Trophoblast cell (in vitro differentiated cells and primary cell): ENCODE results near the gene GTF2H2C_2.
"Not testable (repeated sequence)": the region's sequence is repeated elsewhere in the genome, so short reads cannot be mapped to it uniquely, and the experiment has no call there.

Source experiments
- DNase-seq, 2 donors: peaks; one replicate each; pipeline ENCODE4 v3.0.0-alpha.2; 2016
- H2AFZ ChIP-seq: 2 replicates; pipeline ENCODE4 v1.6.1; 2013; ENCODE audit warnings: low read length, moderate library complexity, mild to moderate bottlenecking; ENCODE audit not compliant: insufficient read depth, poor library complexity
- H2AK5ac ChIP-seq: 2 replicates; pipeline ENCODE4 v1.6.1; 2013; ENCODE audit warnings: mild to moderate bottlenecking, low read length
- H2BK120ac ChIP-seq: 2 replicates; pipeline ENCODE4 v1.6.1; 2013; ENCODE audit warnings: low read length, mild to moderate bottlenecking, moderate library complexity; ENCODE audit not compliant: insufficient read depth, poor library complexity
- H2BK12ac ChIP-seq: 2 replicates; pipeline ENCODE4 v1.6.1; 2013; ENCODE audit warnings: mild to moderate bottlenecking, low read length, moderate library complexity
- H2BK5ac ChIP-seq: 2 replicates; pipeline ENCODE4 v1.6.1; 2013; ENCODE audit warnings: low read length, low read depth, moderate library complexity, mild to moderate bottlenecking; ENCODE audit not compliant: poor library complexity
- H3K14ac ChIP-seq: 2 replicates; pipeline ENCODE4 v1.6.1; 2013; ENCODE audit warnings: mild to moderate bottlenecking, low read length
- H3K18ac ChIP-seq: 2 replicates; pipeline ENCODE4 v1.6.1; 2013; ENCODE audit warnings: mild to moderate bottlenecking, low read length
- H3K23ac ChIP-seq: 2 replicates; pipeline ENCODE4 v1.6.1; 2013; ENCODE audit warnings: low read length
- H3K27ac ChIP-seq: 2 replicates; pipeline ENCODE4 v1.5.1; 2013; ENCODE audit warnings: low read depth, mild to moderate bottlenecking, inconsistent platforms, low read length, moderate library complexity
- H3K27me3 ChIP-seq: 2 replicates; pipeline ENCODE4 v1.6.1; 2013; ENCODE audit warnings: inconsistent platforms, mild to moderate bottlenecking, low read length, moderate library complexity; ENCODE audit not compliant: insufficient read depth
- H3K36me3 ChIP-seq, 2 experiments: 1 replicate in 1 of 2; 2 replicates in 1 of 2; pipeline ENCODE4 v1.6.1; 2013; ENCODE audit warnings: low read length in 2 of 2, mild to moderate bottlenecking in 2 of 2, moderate library complexity in 1 of 2; ENCODE audit not compliant: insufficient read depth in 2 of 2, control insufficient read depth in 1 of 2
- H3K4ac ChIP-seq: 2 replicates; pipeline ENCODE4 v1.6.1; 2013; ENCODE audit warnings: low read depth, mild to moderate bottlenecking, low read length, moderate library complexity
- H3K4me1 ChIP-seq, 2 experiments: 1 replicate in 1 of 2; 2 replicates in 1 of 2; pipeline ENCODE4 v1.6.1; 2013; ENCODE audit warnings: low read length in 2 of 2, mild to moderate bottlenecking in 2 of 2, moderate library complexity in 1 of 2; ENCODE audit not compliant: insufficient read depth in 2 of 2, control insufficient read depth in 1 of 2
- H3K4me2 ChIP-seq: 2 replicates; pipeline ENCODE4 v1.6.1; 2013; ENCODE audit warnings: inconsistent platforms, mild to moderate bottlenecking, low read length, moderate library complexity
- H3K4me3 ChIP-seq: 2 replicates; pipeline ENCODE4 v1.5.1; 2013; ENCODE audit warnings: mild to moderate bottlenecking, low read depth, low read length, inconsistent platforms
- H3K79me1 ChIP-seq: one replicate; pipeline ENCODE4 v1.6.1; 2013; ENCODE audit warnings: low read length
- H3K79me2 ChIP-seq: 2 replicates; pipeline ENCODE4 v1.6.1; 2013; ENCODE audit warnings: low read length, mild to moderate bottlenecking; ENCODE audit not compliant: control insufficient read depth, insufficient read depth, poor library complexity
- H3K9ac ChIP-seq: 2 replicates; pipeline ENCODE4 v1.6.1; 2013; ENCODE audit warnings: mild to moderate bottlenecking, low read length
- H3K9me3 ChIP-seq: 2 replicates; pipeline ENCODE4 v1.6.1; 2013; ENCODE audit warnings: low read depth, mild to moderate bottlenecking, control low read depth, inconsistent platforms, low read length; ENCODE audit not compliant: insufficient read depth
- H4K12ac ChIP-seq: 2 replicates; pipeline ENCODE4 v1.6.1; 2013; ENCODE audit warnings: low read depth, mild to moderate bottlenecking, low read length, moderate library complexity
- H4K8ac ChIP-seq: 2 replicates; pipeline ENCODE4 v1.6.1; 2013; ENCODE audit warnings: low read depth, mild to moderate bottlenecking, low read length, moderate library complexity
- H4K91ac ChIP-seq: one replicate; pipeline ENCODE4 v1.6.1; 2013; ENCODE audit warnings: low read depth, mild to moderate bottlenecking, low read length, moderate library complexity
- WGBS: extraction: QIAGEN DNeasy Blood & Tissue Kit; methylation state at CpG from one replicate; pipeline ENCODE4 v1.1.7; 2013; ENCODE audit warnings: missing lambda C conversion rate; ENCODE audit not compliant: insufficient read length, insufficient coverage; ENCODE audit errors: extremely low coverage; 5-methylcytosine and 5-hydroxymethylcytosine counted together

The GTF2H2C_2 gene

DNA sequence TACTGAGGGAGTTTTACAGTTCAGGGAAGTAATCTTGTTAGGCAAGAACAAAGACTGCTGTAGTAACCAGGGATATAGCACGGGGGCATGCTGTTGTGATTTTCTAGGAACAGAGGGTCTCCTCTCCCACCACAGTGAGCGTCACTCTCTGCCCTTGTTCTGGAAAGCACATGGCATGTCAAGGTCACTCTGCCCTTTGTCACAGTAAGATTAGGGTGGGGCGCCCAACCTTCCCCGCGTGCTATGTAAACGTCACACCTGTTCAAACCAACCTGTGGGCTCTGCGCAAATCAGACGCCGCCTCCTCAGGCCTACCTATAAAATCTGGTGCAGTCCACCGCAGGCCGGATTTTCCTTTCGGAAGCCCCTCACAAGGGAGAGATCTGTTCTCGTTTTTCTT lies 44.0 kb downstream of the GTF2H2C_2 start:
- not testable (repeated sequence) for H3K9ac ChIP-seq, H3K4ac ChIP-seq, H3K79me2 ChIP-seq, H2AK5ac ChIP-seq, H2BK120ac ChIP-seq, H3K14ac ChIP-seq, H4K8ac ChIP-seq, H3K9me3 ChIP-seq, H3K4me1 ChIP-seq, H4K12ac ChIP-seq, H3K36me3 ChIP-seq, H3K27ac ChIP-seq, H3K27me3 ChIP-seq, H2BK12ac ChIP-seq, H2BK5ac ChIP-seq, H3K23ac ChIP-seq, H4K91ac ChIP-seq, DNase-seq, H3K18ac ChIP-seq, H3K4me2 ChIP-seq, H3K4me3 ChIP-seq, H2AFZ ChIP-seq, H3K79me1 ChIP-seq
- no CpG with 5 or more reads among the region's 13 CpGs for WGBS

GRCh38 chr5:70461984-70462383 lies 46.8 kb downstream of the GTF2H2C_2 start:
- not testable (repeated sequence) for H3K4me1 ChIP-seq, H2BK12ac ChIP-seq, H4K91ac ChIP-seq, H3K14ac ChIP-seq, H4K8ac ChIP-seq, H3K27ac ChIP-seq, H3K79me2 ChIP-seq, H3K4ac ChIP-seq, H3K4me2 ChIP-seq, H4K12ac ChIP-seq, H3K23ac ChIP-seq, H2AK5ac ChIP-seq, H3K9ac ChIP-seq, H3K18ac ChIP-seq, H3K27me3 ChIP-seq, H3K4me3 ChIP-seq, H3K36me3 ChIP-seq, H3K9me3 ChIP-seq, H2BK120ac ChIP-seq, H2AFZ ChIP-seq, H2BK5ac ChIP-seq, H3K79me1 ChIP-seq, DNase-seq
- WGBS = no CpG with 5 or more reads among the region's 6 CpGs

- H3K27me3 ChIP-seq, H3K18ac ChIP-seq, H2BK5ac ChIP-seq, H3K4me2 ChIP-seq, H3K4me3 ChIP-seq, H2AK5ac ChIP-seq, H3K79me1 ChIP-seq, DNase-seq, H2BK120ac ChIP-seq, H3K27ac ChIP-seq, H3K9ac ChIP-seq, H4K91ac ChIP-seq, H4K12ac ChIP-seq, H3K4ac ChIP-seq, H3K9me3 ChIP-seq, H3K79me2 ChIP-seq, H3K36me3 ChIP-seq, H3K14ac ChIP-seq, H2AFZ ChIP-seq, H3K4me1 ChIP-seq, H4K8ac ChIP-seq, H3K23ac ChIP-seq, H2BK12ac ChIP-seq: not testable (repeated sequence)
- WGBS = no CpG with 5 or more reads among the region's 5 CpGs
Observed at GRCh38 chr5:70464019-70464637, 49.0 kb downstream of the GTF2H2C_2 start.

- no CpG with 5 or more reads among the region's 7 CpGs for WGBS
- H3K27ac ChIP-seq, H3K4me1 ChIP-seq, H3K36me3 ChIP-seq, H3K79me2 ChIP-seq, H2BK5ac ChIP-seq, H3K4me2 ChIP-seq, H3K18ac ChIP-seq, H2AFZ ChIP-seq, DNase-seq, H2BK12ac ChIP-seq, H3K27me3 ChIP-seq, H2BK120ac ChIP-seq, H3K4ac ChIP-seq, H2AK5ac ChIP-seq, H4K91ac ChIP-seq, H4K12ac ChIP-seq, H3K9ac ChIP-seq, H3K9me3 ChIP-seq, H3K79me1 ChIP-seq, H3K14ac ChIP-seq, H3K4me3 ChIP-seq, H4K8ac ChIP-seq, H3K23ac ChIP-seq: not testable (repeated sequence)
Observed at GRCh38 chr5:70469926-70470509, 54.9 kb downstream of the GTF2H2C_2 start.
